Ishikawa (cell line): ENCODE results near the gene MMP14.

Experiments
- CREB1 ChIP-seq: IDR thresholded peaks from 2 replicates; pipeline ENCODE4 v1.6.1; 2012; ENCODE audit warnings: low read depth
- EGR1 ChIP-seq: IDR thresholded peaks from 2 replicates; pipeline ENCODE4 v1.6.1; 2012
- EP300 ChIP-seq: IDR thresholded peaks from 2 replicates; pipeline ENCODE4 v1.6.1; 2012; ENCODE audit warnings: borderline replicate concordance
- FOXM1 ChIP-seq: IDR thresholded peaks from 2 replicates; pipeline ENCODE4 v1.6.1; 2012; ENCODE audit warnings: low read depth, borderline replicate concordance
- MAX ChIP-seq: IDR thresholded peaks from 2 replicates; pipeline ENCODE4 v1.6.1; 2012
- NFIC ChIP-seq: IDR thresholded peaks from 2 replicates; pipeline ENCODE4 v1.6.1; 2012
- RAD21 ChIP-seq: IDR thresholded peaks from 2 replicates; pipeline ENCODE4 v1.6.1; 2012; ENCODE audit warnings: low read depth
- REST ChIP-seq: IDR thresholded peaks from 2 replicates; pipeline ENCODE4 v1.6.1; 2012; ENCODE audit warnings: low read depth, mild to moderate bottlenecking
- TAF1 ChIP-seq: IDR thresholded peaks from 2 replicates; pipeline ENCODE4 v1.6.1; 2012; ENCODE audit warnings: low read depth, mild to moderate bottlenecking
- TCF12 ChIP-seq: IDR thresholded peaks from 2 replicates; pipeline ENCODE4 v1.6.1; 2012; ENCODE audit warnings: low read depth
- TEAD4 ChIP-seq: IDR thresholded peaks from 2 replicates; pipeline ENCODE4 v1.6.1; 2012
- USF1 ChIP-seq: IDR thresholded peaks from 2 replicates; pipeline ENCODE4 v1.6.1; 2012
- YY1 ChIP-seq: IDR thresholded peaks from 2 replicates; pipeline ENCODE4 v1.6.1; 2012; ENCODE audit warnings: low read depth
- ZBTB7A ChIP-seq: IDR thresholded peaks from 2 replicates; pipeline ENCODE4 v1.6.1; 2012; ENCODE audit warnings: low read depth

Gene MMP14

GRCh38 chr14:22841311-22841710 is 4.9 kb downstream of the MMP14 start:
- TF ChIP-seq RAD21 = no peak

GRCh38 chr14:22841769-22842168 is 5.4 kb downstream of the MMP14 start:
- TF ChIP-seq YY1 = no peak
- no peak for TF ChIP-seq USF1
- TF ChIP-seq TCF12 = no peak
- TF ChIP-seq RAD21 = no peak
- TF ChIP-seq MAX = no peak
- TF ChIP-seq FOXM1 = no peak

GRCh38 chr14:22842211-22843122 is 6.1 kb downstream of the MMP14 start:
- no peak for TF ChIP-seq TCF12
- TF ChIP-seq TEAD4 = no peak
- no peak for TF ChIP-seq EP300
- no peak for TF ChIP-seq NFIC
- no peak for TF ChIP-seq REST

- TF ChIP-seq NFIC (no peak), CREB1 (no peak), TAF1 (no peak), TCF12 (no peak), MAX (no peak)
Measured at GRCh38 chr14:22843123-22843925, 6.9 kb downstream of the MMP14 start.

GRCh38 chr14:22844221-22845102 is 8.1 kb downstream of the MMP14 start:
- no peak for TF ChIP-seq CREB1
- no peak for TF ChIP-seq EGR1
- no peak for TF ChIP-seq ZBTB7A
- no peak for TF ChIP-seq TAF1

GRCh38 chr14:22845103-22845394 is 8.7 kb downstream of the MMP14 start:
- TF ChIP-seq NFIC = no peak
- no peak for TF ChIP-seq TEAD4
- TF ChIP-seq MAX = no peak
- TF ChIP-seq TAF1 = no peak
- no peak for TF ChIP-seq CREB1

GRCh38 chr14:22845821-22846625 is 9.6 kb downstream of the MMP14 start:
- TF ChIP-seq YY1 = no peak
- TF ChIP-seq TCF12 = no peak
- no peak for TF ChIP-seq MAX
- TF ChIP-seq NFIC = no peak
- TF ChIP-seq CREB1 = no peak
- no peak for TF ChIP-seq EGR1
- TF ChIP-seq USF1 = no peak
